OCI-LY1 (cell line): ENCODE results near the gene HERPUD1.

ENCODE experiments used
- EZH2 ChIP-seq: fragments of 200-600 bp; sonication (generic), shearing (Covaris generic); IDR thresholded peaks from 2 replicates; pipeline ENCODE4 v1.8.0; 2017; ENCODE audit warnings: borderline replicate concordance, mixed run types, mild to moderate bottlenecking, antibody characterized with exemption, low read length, moderate library complexity, mixed read lengths
- TF ChIP-seq, protein P1 (sequence below): fragments of 200-600 bp; sonication (generic), shearing (Covaris generic); IDR thresholded peaks from 2 replicates; pipeline ENCODE4 v1.5.1; 2017; ENCODE audit warnings: mild to moderate bottlenecking, antibody characterized with exemption, low read length, moderate library complexity, mixed read lengths

DNA sequence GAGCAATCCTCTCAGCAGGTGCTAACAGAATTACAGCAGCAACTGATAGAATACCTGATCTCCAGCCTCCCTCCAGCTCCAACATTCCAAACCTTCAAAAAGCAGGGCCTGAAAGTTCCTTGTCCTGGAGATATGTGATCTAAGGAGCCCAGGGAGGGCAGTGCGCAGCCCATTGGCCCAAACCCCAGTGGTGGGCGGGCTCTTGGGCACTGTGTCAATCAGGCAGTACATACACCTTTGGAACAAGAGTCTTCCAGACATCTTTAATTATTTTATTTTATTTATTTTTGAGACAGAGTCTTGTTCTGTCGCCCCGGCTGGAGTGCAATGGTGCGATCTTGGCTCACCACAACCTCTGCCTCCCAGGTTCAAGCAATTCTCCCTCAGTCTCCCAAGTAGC, 42.7 kb upstream of the HERPUD1 start:
- TF ChIP-seq, protein P1, sequence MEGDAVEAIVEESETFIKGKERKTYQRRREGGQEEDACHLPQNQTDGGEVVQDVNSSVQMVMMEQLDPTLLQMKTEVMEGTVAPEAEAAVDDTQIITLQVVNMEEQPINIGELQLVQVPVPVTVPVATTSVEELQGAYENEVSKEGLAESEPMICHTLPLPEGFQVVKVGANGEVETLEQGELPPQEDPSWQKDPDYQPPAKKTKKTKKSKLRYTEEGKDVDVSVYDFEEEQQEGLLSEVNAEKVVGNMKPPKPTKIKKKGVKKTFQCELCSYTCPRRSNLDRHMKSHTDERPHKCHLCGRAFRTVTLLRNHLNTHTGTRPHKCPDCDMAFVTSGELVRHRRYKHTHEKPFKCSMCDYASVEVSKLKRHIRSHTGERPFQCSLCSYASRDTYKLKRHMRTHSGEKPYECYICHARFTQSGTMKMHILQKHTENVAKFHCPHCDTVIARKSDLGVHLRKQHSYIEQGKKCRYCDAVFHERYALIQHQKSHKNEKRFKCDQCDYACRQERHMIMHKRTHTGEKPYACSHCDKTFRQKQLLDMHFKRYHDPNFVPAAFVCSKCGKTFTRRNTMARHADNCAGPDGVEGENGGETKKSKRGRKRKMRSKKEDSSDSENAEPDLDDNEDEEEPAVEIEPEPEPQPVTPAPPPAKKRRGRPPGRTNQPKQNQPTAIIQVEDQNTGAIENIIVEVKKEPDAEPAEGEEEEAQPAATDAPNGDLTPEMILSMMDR = no peak
- no peak for TF ChIP-seq EZH2
